ENCODE results near the gene SHB. TPM values are rescaled to one million over a fixed set of nuclear protein-coding genes. Genes with fewer than 3 reads are reported as not detected.

SHB gene
- total RNA-seq, 1 donor from 2014 or later: 16.7 TPM

DNA sequence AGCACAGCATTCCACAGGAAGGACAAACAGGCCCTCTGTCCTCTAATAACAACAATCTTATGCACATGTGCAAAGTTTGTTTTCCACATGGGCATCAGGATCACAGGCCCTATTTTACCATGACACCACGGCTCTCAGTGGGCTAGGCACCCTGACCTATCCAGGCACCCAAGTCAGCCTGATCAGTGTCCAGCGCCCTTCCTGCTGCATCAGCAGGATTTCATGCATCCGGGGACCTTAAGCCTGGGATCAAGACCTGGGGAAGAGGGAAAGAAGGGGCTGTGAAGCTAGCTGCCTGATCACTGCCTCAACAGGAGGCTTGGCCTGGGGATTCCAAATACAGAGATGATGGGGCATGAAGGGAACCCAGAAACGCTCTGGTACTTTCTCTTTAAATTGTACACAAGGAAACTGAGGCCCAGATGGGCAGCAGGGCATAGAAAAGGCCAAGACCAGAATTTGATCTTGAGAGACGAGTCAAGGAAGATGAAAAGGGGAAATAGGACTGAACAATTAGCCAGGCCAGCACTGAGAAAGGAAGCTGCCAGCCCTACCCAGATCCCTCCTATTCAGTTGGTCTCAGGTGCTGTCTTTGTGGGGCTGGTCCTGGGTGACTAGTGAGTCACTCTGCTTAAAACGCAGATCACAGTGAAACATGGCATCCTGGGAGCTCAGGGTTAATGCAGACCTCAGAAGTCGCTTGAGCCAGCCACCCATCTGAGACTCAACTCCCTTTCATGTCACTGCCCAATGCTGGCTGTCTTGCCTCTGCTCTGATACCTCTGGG lies 57.9 kb downstream of the SHB start:
- no peak for DNase-seq (ENCODE audit: extremely low spot score, unreplicated experiment)
- Mint-ChIP-seq H3K27me3 (ENCODE audit: unreplicated experiment) (no peaks in the 10 kb centered on the region), H3K9me3 (ENCODE audit: unreplicated experiment) (no peaks in the 10 kb centered on the region), H3K27ac (ENCODE audit: unreplicated experiment) (no peak overlapping the region), H3K36me3 (ENCODE audit: unreplicated experiment) (no peaks in the 10 kb centered on the region), H3K4me1 (ENCODE audit: unreplicated experiment) (peaks cover 40% of the 10 kb centered on the region), H3K4me3 (ENCODE audit: unreplicated experiment) (no peak overlapping the region)
- TF ChIP-seq, protein P1, sequence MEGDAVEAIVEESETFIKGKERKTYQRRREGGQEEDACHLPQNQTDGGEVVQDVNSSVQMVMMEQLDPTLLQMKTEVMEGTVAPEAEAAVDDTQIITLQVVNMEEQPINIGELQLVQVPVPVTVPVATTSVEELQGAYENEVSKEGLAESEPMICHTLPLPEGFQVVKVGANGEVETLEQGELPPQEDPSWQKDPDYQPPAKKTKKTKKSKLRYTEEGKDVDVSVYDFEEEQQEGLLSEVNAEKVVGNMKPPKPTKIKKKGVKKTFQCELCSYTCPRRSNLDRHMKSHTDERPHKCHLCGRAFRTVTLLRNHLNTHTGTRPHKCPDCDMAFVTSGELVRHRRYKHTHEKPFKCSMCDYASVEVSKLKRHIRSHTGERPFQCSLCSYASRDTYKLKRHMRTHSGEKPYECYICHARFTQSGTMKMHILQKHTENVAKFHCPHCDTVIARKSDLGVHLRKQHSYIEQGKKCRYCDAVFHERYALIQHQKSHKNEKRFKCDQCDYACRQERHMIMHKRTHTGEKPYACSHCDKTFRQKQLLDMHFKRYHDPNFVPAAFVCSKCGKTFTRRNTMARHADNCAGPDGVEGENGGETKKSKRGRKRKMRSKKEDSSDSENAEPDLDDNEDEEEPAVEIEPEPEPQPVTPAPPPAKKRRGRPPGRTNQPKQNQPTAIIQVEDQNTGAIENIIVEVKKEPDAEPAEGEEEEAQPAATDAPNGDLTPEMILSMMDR (IDR thresholded peaks at IDR 0.05): no peak

- no peak overlapping the region for H3K27ac Mint-ChIP-seq (ENCODE audit: unreplicated experiment)
- no peaks in the 10 kb centered on the region for H3K9me3 Mint-ChIP-seq (ENCODE audit: unreplicated experiment)
- no peaks in the 10 kb centered on the region for H3K36me3 Mint-ChIP-seq (ENCODE audit: unreplicated experiment)
- no peak for DNase-seq (ENCODE audit: extremely low spot score, unreplicated experiment)
- TF ChIP-seq, protein P1 (IDR thresholded peaks at IDR 0.05): no peak
- peaks cover 42% of the 10 kb centered on the region for H3K4me1 Mint-ChIP-seq (ENCODE audit: unreplicated experiment)
- no peak overlapping the region for H3K4me3 Mint-ChIP-seq (ENCODE audit: unreplicated experiment)
- no peaks in the 10 kb centered on the region for H3K27me3 Mint-ChIP-seq (ENCODE audit: unreplicated experiment)
These were observed 59.0 kb downstream of the SHB start for GRCh38 chr9:38009990-38010389.

GRCh38 chr9:38009035-38009501 lies 60.0 kb downstream of the SHB start:
- TF ChIP-seq, protein P1 (IDR thresholded peaks at IDR 0.05): no peak
- H3K4me3 Mint-ChIP-seq (ENCODE audit: unreplicated experiment): no peak overlapping the region
- H3K27me3 Mint-ChIP-seq (ENCODE audit: unreplicated experiment): no peaks in the 10 kb centered on the region
- H3K27ac Mint-ChIP-seq (ENCODE audit: unreplicated experiment): peak overlapping the region; percentile 90
- peaks cover 42% of the 10 kb centered on the region for H3K4me1 Mint-ChIP-seq (ENCODE audit: unreplicated experiment)
- no peaks in the 10 kb centered on the region for H3K9me3 Mint-ChIP-seq (ENCODE audit: unreplicated experiment)
- H3K36me3 Mint-ChIP-seq (ENCODE audit: unreplicated experiment): no peaks in the 10 kb centered on the region
- no peak for DNase-seq (ENCODE audit: extremely low spot score, unreplicated experiment)

DNA sequence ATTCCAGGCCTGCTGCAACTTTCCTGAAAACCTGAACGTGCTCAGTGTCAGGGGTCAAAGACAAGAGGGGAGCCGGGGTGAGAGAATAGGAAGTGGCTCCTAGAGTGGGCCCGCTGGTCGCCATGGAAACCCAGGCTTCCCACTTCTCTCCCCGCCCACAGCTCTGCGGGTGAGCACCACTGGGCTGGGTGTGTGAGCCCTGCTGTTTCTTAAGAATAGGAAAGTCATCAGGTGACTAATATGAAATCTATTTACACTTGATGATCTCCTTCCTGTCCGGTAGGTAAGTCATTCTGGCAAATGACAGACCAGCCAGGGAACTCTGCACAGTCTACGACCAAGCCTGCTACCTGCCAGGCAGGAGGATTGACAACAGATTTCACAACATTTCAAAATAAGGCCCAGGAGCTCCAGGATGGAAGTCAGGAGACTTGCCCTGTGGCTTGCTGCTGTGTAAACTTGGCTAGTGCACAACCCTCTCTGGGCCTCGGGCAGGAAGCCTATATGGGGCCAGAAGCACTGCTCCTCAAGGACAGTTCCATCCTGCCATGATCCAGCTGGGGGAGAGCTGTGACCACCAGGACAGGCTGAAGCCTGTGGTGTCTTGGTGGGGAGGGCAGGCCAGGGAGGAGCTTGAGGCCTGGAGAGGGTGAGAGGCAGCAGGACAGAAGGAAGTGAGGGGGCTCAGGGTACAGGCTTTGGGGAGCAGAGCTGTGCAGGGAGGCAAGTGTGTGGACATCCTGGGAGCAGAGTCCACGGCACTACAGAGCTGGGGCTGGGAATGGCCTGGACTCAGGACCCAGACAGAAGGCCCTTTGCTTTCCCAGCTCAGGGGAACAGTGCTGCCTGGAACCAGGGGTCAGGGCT lies 60.6 kb downstream of the SHB start:
- Mint-ChIP-seq H3K4me1 (ENCODE audit: unreplicated experiment) (peaks cover 42% of the 10 kb centered on the region), H3K4me3 (ENCODE audit: unreplicated experiment) (no peak overlapping the region), H3K9me3 (ENCODE audit: unreplicated experiment) (no peaks in the 10 kb centered on the region), H3K27ac (ENCODE audit: unreplicated experiment) (peak overlapping the region; percentile 90), H3K27me3 (ENCODE audit: unreplicated experiment) (no peaks in the 10 kb centered on the region), H3K36me3 (ENCODE audit: unreplicated experiment) (no peaks in the 10 kb centered on the region)
- TF ChIP-seq, protein P1 (IDR thresholded peaks at IDR 0.05): no peak
- DNase-seq (ENCODE audit: extremely low spot score, unreplicated experiment): no peak

DNA sequence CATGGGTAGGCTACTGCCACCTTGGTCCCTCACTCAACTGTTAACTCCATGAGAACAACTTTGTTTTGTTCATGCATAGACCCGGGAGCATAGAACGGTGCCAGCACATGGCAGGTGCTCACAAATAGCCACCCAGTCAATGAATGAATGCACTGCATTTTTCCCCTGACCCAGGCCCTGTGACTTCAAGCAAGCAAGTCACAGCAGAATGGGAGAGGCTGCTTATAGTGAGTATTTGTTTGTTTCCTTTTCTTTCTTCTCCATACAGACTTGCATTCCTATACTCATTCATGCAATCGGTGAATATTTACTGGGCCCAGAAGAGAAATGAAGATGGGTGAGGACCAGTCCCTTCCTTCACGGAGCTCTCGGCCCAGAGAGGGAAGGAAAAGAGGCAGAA lies 62.0 kb downstream of the SHB start:
- Mint-ChIP-seq H3K27me3 (ENCODE audit: unreplicated experiment) (no peaks in the 10 kb centered on the region), H3K27ac (ENCODE audit: unreplicated experiment) (no peak overlapping the region), H3K36me3 (ENCODE audit: unreplicated experiment) (no peaks in the 10 kb centered on the region), H3K4me1 (ENCODE audit: unreplicated experiment) (peaks cover 42% of the 10 kb centered on the region), H3K4me3 (ENCODE audit: unreplicated experiment) (no peak overlapping the region), H3K9me3 (ENCODE audit: unreplicated experiment) (no peaks in the 10 kb centered on the region)
- TF ChIP-seq, protein P1 (IDR thresholded peaks at IDR 0.05): no peak
- DNase-seq (ENCODE audit: extremely low spot score, unreplicated experiment): no peak

Measured in osteocyte (in vitro differentiated cells).